Bronchial epithelial cell (primary cell): ENCODE measurements around the gene ARHGAP6. TPM values are rescaled to one million over a fixed set of nuclear protein-coding genes. Genes with fewer than 3 reads are reported as not detected.

Experiments used
- DNase-seq: peaks from one replicate; pipeline ENCODE4 v3.0.0-alpha.2; 2010; ENCODE audit warnings: low read depth
- FAIRE-seq: peaks from 2 replicates; lab custom pipeline; 2011; peaks lifted over from hg19 to GRCh38; lab: Jason Lieb, UNC
- H3K27me3 ChIP-seq: 2 replicates; pipeline ENCODE4 v1.5.1; 2011; ENCODE audit warnings: low read length; ENCODE audit not compliant: control insufficient read depth, insufficient read depth
- H3K36me3 ChIP-seq: 2 replicates; pipeline ENCODE4 v1.5.1; 2011; ENCODE audit warnings: low read length; ENCODE audit not compliant: control insufficient read depth, insufficient read depth
- H3K4me3 ChIP-seq: 2 replicates; pipeline ENCODE4 v1.5.1; 2011; ENCODE audit warnings: mild to moderate bottlenecking, low read depth, low read length, control low read depth
- total RNA-seq: library from RNA; depleted of rRNA; stranded (reverse); fragments of >200 nt; gene quantifications from 2 replicates; pipeline ENCODE4 v1.2.1, GENCODE V29; 2014
- TF ChIP-seq, protein P1 (sequence below): IDR thresholded peaks from 2 replicates; pipeline ENCODE4 v1.5.1; 2011; ENCODE audit warnings: mild to moderate bottlenecking, moderate library complexity, low read length, control low read depth, inconsistent platforms; ENCODE audit not compliant: insufficient read depth, severe bottlenecking

The ARHGAP6 gene
- total RNA-seq, 1 donor from 2014 or later = under 0.01 TPM

DNA sequence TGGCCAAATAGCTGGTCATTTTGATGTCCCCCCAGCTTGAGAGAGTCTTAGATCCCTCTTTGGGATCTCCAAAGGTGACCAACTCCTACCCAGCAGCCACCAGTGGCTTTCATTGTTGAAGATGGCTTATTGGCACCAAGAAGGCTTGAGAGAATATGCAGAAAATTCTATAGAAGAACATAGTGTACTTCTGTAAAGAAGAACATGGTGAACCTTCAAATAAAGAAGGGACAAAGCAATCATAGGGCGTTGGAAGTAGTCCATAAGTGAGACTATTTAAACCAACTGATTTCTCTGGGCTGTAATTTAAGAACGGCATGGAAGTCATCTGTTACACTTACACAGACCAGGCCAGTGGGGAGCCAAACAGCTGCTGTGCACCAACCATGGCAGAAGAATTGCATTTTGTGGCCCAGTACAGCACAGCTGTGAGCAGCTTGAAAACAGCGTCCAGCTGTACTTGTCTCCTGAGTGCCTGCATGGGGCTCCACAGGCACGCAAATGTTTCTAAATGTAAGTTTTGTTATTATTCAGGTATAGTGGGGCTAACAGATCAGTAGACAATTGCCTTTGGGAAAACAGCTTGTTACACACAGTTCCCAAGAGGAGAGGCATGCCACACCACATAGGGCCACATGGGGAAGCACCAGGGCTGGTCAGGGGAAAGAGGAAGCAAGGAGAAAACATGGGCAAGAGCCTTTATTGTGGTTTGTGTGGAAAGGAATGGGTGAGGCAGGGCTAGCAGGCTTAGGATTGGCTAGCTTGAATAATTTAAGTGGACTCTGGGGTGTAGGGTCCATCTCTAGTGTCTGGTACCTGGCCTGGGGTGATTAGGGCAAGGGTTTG is 125.0 kb downstream of the ARHGAP6 start:
- H3K36me3 ChIP-seq = no peaks in the 10 kb centered on the region
- FAIRE-seq (no peak), DNase-seq (no peak)
- no peaks in the 10 kb centered on the region for H3K27me3 ChIP-seq
- TF ChIP-seq, protein P1, sequence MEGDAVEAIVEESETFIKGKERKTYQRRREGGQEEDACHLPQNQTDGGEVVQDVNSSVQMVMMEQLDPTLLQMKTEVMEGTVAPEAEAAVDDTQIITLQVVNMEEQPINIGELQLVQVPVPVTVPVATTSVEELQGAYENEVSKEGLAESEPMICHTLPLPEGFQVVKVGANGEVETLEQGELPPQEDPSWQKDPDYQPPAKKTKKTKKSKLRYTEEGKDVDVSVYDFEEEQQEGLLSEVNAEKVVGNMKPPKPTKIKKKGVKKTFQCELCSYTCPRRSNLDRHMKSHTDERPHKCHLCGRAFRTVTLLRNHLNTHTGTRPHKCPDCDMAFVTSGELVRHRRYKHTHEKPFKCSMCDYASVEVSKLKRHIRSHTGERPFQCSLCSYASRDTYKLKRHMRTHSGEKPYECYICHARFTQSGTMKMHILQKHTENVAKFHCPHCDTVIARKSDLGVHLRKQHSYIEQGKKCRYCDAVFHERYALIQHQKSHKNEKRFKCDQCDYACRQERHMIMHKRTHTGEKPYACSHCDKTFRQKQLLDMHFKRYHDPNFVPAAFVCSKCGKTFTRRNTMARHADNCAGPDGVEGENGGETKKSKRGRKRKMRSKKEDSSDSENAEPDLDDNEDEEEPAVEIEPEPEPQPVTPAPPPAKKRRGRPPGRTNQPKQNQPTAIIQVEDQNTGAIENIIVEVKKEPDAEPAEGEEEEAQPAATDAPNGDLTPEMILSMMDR = peak; percentile 10
- no peak overlapping the region for H3K4me3 ChIP-seq

DNA sequence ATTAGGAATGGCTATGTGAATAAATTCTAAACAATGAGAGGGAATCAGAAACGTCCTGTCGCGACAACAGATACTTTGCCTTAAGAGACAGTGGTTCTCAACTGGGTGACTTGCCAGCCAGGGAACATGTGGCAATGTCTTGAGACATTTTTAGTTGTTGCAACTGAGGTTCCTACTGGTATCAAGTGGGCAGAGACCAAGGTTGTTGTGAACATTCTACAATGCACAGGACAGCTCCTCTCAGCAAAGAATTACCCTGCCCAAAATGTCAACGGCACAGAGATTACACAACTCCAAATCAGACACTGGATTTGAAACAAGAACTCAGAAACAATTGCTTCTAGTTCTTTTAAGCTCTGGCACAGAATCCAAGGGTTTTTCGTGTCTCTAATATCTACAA is 128.6 kb downstream of the ARHGAP6 start:
- DNase-seq (no peak), FAIRE-seq (no peak)
- TF ChIP-seq, protein P1 = no peak
- no peaks in the 10 kb centered on the region for H3K27me3 ChIP-seq
- no peaks in the 10 kb centered on the region for H3K36me3 ChIP-seq
- no peak overlapping the region for H3K4me3 ChIP-seq

DNA sequence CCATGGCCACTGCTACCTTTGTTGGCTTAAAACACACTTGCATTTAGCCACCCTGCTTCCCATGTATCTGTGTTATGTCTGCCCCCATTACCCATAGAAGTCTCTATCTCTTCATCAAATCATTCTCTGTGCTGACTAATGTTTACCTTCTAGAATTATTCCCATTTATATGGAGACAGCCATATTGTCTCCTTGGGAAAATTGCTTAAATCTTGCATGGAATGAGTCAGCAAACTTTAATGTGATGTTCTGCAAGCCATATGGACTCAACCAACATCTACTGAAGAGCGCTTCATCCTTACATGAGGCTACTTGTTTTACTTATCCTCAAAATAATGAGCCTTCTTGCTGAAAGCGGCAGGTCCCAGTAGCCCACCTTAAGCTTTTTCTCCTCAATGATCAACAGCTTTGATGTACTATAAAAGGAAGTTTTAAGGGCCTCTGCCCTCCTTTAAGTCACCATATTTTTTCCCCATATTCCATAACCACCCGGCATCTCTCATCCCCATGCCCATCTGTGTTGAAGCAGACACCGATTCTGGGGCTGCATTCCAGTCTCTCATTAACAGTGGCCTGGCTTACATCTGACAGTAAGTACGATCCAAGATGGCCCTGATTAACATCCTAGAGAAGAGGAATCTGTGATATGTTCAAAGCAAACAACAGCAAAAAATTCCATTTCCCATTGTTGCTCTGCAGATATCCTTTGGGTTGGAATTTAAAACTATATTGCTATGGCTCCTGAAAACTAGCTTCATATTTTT is 130.4 kb downstream of the ARHGAP6 start:
- H3K36me3 ChIP-seq = no peaks in the 10 kb centered on the region
- H3K27me3 ChIP-seq = no peaks in the 10 kb centered on the region
- H3K4me3 ChIP-seq = no peak overlapping the region
- TF ChIP-seq, protein P1 = no peak
- no peak for DNase-seq
- FAIRE-seq = no peak

DNA sequence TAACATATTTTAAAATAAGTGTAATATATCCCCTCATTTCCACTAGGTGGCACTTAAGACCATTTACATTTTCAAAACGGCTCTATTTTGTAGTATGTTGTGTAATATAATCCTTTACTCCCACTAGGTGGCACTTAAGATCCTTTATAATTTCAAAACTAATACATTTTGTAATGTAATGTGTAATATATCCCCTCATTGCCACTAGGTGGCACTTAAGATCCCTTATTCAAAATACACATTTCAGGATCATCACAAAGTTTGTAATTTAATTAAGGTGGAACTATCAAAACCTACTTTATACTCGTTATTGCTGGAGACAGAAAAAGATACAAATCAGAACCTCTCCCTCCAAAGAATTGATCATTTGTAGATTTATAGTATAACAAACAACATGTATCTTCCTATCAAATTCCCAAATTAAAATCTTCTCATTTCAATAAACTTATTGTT is 132.5 kb downstream of the ARHGAP6 start:
- no peak for FAIRE-seq
- DNase-seq = peak; percentile 74
- TF ChIP-seq, protein P1 = peak; percentile 28
- H3K27me3 ChIP-seq = no peaks in the 10 kb centered on the region
- H3K4me3 ChIP-seq = no peak overlapping the region
- no peaks in the 10 kb centered on the region for H3K36me3 ChIP-seq

DNA sequence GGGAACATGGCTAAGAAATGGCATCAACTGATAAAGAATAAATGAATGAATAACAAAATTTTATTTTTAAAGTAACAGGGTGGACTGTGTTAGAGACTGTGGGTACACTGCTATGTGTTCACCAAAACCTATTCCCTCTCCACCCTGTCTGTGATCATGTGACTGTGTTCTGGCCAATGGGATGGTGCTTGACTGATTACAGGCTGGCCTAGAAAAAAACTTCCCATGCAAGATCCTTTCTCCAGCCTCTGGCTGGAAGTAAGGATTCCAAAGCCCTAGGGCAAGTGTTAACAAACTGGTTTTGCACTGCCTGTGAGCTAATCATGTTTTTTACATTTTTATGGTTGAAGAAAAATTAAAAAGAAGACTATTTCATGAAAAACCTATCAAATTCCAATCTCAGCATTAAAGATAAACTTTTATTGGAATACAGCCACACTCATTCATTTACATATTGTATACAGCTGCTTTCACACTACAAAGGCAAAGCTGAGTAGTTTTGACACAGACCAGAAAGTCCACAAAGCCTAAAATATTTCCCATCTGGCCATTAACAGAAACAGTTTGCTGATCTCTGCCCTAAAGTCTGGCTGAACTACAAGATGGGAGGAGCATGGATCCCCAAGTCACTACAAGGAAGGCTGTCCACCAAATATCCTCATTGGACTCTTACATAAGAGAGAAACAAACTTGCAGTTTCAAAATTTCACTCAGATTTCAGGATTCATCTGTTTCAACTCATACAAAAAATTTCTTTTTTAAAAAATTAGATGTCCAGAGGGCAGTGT is 133.2 kb downstream of the ARHGAP6 start:
- TF ChIP-seq, protein P1 = no peak
- no peaks in the 10 kb centered on the region for H3K27me3 ChIP-seq
- no peak for DNase-seq
- H3K36me3 ChIP-seq = no peaks in the 10 kb centered on the region
- no peak overlapping the region for H3K4me3 ChIP-seq
- FAIRE-seq = no peak
